AG09309 (cell line): ENCODE data around the gene PTPN11.
A peak's percentile ranks its signal among the peaks of the same experiment; 100 is the strongest.
"Not testable (repeated sequence)": the region's sequence is repeated elsewhere in the genome, so short reads cannot be mapped to it uniquely, and the experiment has no call there.

ENCODE experiments used
- DNase-seq: peaks from one replicate; pipeline ENCODE4 v3.0.0-alpha.2; 2010; ENCODE audit warnings: low read depth
- H3K4me3 ChIP-seq: 2 replicates; pipeline ENCODE4 v1.5.1; 2011; ENCODE audit warnings: mild to moderate bottlenecking, low read depth, low read length, moderate library complexity; ENCODE audit not compliant: control insufficient read depth
- TF ChIP-seq, protein P1 (sequence below): IDR thresholded peaks from 2 replicates; pipeline ENCODE4 v1.5.1; 2011; ENCODE audit warnings: mild to moderate bottlenecking, low read depth, low read length, inconsistent platforms; ENCODE audit not compliant: insufficient read depth, control insufficient read depth; ENCODE audit errors: missing control alignments

PTPN11 gene

DNA sequence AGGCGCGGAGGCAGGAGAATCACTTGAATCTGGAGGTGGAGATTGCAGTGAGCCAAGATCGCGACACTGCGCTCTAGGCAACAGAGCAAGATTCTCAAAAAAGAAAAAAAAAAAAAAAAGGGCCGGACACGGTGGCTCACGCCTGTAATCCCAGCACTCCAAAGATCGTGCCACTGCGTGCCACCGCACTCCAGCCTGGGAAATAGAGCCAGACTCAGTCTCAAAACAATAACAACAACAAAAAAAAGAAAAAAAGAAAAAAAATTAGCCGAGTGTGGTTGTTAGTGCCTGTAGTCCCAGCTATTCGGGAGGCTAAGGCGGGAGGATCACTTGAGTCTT is 8.9 kb upstream of the PTPN11 start:
- TF ChIP-seq, protein P1, sequence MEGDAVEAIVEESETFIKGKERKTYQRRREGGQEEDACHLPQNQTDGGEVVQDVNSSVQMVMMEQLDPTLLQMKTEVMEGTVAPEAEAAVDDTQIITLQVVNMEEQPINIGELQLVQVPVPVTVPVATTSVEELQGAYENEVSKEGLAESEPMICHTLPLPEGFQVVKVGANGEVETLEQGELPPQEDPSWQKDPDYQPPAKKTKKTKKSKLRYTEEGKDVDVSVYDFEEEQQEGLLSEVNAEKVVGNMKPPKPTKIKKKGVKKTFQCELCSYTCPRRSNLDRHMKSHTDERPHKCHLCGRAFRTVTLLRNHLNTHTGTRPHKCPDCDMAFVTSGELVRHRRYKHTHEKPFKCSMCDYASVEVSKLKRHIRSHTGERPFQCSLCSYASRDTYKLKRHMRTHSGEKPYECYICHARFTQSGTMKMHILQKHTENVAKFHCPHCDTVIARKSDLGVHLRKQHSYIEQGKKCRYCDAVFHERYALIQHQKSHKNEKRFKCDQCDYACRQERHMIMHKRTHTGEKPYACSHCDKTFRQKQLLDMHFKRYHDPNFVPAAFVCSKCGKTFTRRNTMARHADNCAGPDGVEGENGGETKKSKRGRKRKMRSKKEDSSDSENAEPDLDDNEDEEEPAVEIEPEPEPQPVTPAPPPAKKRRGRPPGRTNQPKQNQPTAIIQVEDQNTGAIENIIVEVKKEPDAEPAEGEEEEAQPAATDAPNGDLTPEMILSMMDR = no peak
- no peak for DNase-seq
- H3K4me3 ChIP-seq = no peak overlapping the region

DNA sequence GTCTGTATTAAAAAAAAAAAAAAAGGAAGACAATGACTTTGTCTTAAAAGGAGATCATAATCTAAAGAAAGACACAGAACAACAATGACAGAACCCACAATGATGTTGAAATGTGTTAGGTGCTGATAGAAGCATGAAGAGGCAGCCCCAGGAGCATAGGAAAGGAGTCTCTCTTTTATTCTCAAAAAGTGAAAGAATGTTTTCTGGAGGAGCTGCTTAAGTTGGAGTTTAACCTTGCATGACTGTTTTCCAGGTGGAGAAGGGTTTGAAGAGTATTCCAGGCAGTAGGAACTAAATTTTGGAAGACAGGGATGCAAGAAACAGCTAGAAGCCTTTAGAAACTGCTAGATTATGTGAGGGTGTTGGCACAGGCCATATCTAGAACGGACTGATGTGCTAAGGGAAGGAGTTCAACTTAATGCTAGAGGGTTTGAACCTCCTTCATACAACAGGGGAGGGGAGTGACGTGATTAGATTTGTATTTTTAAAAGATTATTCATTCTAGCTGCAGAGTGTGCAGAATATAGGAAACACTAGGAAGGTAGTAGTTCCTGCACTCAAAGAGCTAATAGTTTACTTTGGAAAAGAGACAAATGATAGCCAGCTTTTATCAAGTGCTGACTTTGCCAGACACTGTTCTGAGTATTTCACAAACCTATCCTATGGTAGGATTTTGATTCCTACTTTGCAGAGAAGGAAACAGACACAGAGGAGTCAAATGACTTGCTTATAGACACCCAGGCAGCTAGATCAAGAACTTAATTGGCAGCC is 4.7 kb upstream of the PTPN11 start:
- H3K4me3 ChIP-seq = no peak overlapping the region
- no peak for DNase-seq
- TF ChIP-seq, protein P1 = no peak

DNA sequence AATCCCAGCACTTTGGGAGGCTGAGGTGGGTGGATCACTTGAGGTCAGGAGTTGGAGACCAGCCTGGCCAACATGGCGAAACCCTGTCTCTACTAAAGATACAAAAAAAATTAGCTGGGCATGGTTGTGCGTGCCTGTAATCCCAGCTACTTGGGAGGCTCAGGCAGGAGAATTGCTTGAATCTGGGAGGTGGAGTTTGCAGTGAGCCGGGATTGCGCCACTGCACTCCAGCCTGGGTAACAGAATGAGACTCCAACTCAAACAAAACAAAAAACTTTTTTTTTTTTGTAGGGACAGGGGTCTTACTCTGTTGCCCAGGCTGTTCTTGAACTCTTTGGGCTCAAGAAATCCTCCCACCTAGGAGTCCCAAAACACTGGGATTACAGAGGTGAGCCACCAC is 3.3 kb upstream of the PTPN11 start:
- H3K4me3 ChIP-seq, DNase-seq: not testable (repeated sequence)

DNA sequence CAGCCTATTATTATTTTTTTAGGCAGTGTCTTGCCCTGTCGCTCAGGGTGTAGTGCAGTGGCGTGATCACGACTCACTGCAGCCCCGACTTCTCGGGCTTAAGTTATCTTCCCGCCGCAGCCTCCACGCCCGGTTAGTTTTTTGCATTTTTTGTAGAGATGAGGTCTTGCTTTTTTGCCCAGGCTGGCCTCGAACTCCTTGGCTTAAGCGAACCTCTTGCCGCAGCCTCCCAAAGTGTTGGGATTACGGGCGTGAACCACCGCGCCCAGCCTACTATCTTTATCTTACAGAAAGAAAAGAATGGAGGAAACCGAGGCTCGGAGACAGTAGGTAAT is 507 bp upstream of the PTPN11 start:
- TF ChIP-seq, protein P1 = no peak
- DNase-seq = no peak
- H3K4me3 ChIP-seq = peak overlapping the region; percentile 96

DNA sequence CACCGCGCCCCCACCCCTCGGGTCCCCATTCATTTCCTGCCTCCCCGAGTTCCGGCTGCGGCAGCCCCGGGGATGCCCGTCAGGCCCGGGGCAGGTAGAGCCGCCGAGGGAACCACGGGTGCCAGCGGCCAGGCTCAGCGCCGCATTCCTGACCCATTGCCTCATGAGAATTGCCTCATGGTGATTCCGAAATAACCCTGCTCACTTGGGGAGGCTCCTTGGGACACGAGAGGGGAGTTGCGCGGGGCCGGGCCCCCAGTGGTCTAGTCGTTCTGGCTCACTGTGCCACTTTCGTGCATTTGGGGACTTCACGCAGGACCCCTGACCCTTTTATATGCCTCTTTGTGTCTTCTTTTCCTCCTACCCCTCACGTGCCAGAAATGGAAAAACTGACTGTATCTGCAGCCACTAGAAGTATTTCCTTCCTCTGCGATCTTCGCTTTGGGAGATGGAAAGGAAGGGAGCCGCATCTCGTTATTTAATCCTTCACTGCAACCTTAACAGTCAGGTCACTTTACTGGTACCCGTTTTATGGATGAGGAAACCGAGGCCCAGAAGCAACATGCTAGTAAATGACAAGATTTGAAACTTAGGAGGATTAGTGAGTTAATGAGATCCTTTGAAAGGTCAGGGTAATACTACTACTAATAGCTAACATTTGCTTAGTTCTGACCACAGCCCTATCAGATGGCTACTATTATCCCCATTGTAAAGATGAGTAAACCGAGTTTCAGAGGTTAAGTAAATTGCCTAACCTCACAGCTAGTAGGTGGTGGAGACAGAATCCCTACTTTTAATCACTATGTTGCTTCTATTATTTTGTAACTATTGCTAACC is 768 bp downstream of the PTPN11 start:
- TF ChIP-seq, protein P1 = no peak
- DNase-seq = peak; percentile 46

DNA sequence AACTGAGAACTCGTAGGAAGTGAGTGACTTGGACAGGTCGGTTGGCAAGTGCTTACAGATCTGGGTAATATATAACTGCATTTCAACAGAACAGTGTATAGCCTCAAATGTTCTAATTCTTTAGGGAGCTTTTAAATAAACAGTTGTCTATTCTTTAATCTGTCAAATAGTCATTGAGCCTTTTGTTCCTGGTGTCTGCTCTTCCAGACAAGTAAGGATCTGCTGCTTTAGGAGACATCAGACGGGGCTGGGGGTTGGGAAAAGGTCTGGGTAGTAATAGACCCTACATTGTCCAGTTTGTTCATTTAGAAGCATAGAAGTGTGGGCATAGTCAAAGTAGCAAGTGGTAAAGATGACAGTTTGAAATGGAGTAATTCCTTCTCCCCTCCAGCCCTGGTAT is 2.0 kb downstream of the PTPN11 start:
- no peak for DNase-seq
- H3K4me3 ChIP-seq = no peak overlapping the region
- TF ChIP-seq, protein P1 = no peak

More for the DNA sequence above, 768 bp downstream of the PTPN11 start:
- H3K4me3 ChIP-seq = peak overlapping the region; percentile 96

DNA sequence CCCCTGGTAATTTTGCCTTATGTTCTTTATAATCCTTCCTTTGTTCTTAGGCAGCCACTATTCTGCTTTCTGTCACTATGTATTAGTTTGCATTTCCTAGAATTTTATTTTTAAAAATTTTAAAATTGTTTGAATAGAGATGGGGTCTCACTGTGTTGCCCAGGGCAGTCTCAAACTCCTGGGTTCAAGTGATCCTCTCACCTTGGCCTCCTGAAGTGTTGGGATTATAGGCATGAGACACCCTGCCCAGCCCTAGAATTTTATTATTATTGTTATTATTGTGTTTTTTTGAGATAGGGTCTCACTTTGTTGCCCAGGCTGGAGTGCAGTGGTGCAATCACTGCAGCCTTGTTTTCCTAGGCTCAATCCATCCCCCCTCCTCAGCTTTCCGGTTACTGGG is 2.6 kb downstream of the PTPN11 start:
- TF ChIP-seq, protein P1 = no peak
- H3K4me3 ChIP-seq = no peak overlapping the region
- no peak for DNase-seq
